GM12878 (cell line): ENCODE data around the gene SCRN2.

Experiments
- EZH2 ChIP-seq: IDR thresholded peaks from 2 replicates; pipeline ENCODE4 v1.6.1; 2012; ENCODE audit warnings: low read depth, mild to moderate bottlenecking, control low read depth, inconsistent platforms, low read length, borderline replicate concordance; ENCODE audit not compliant: control insufficient read depth
- POLR2A ChIP-seq: IDR thresholded peaks from 2 replicates; pipeline ENCODE4 v1.6.1; 2011; ENCODE audit warnings: low read depth, mild to moderate bottlenecking, low read length

DNA sequence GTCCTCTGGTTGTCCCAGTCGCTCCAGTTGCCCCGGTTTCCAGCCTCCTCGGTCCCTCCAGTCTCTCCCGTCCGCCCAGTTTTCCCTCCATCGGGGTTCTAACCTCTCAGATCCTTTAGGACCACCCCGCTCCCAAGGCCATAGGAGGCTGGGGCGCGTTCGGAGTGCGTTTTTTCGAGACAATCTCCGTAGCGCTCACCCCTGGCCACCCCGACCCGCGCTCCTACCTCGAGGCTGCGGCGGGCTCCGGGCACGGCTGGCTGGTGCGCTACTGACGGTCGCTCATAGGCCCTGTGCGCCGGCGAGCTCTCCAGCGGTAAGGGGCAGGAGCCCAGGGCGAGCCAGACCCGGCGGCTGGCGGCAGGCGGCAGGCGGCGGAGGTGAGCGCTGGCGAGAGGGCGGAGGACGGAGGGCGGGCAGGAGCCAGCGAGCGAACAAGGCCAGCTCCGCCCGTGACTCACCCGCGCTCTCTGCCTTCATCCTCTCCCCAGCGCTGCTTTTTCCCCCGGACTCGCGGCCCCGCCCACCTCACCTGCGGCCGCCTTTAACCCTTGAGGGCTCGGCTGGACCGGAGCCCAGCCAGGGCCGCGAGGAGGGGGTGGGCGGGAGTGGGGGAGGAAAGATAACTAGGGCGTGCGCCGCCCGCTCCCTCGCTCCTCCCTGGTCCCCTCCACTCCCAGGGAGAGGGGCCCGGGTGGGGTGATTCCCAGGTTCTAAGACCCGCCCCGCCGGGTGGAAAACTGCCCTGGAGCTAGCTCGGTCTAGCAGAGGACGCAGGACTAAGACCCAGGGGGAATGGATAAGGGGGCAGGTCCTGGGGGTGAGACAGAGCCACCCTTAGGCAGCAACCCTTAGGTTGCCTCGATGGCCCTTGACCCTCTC is 9.9 kb upstream of the SCRN2 start, which contains the start of gene SP6:
- TF ChIP-seq POLR2A (no peak), EZH2 (no peak)
